NCI-H345 treated with DMSO at 0.1 percent for 48 hours (cell line): ENCODE results near the gene AHSG.

ENCODE experiments used
- DNase-seq: peaks from one replicate; lab custom pipeline; 2025; ENCODE audit not compliant: unreplicated experiment; lab: John Stamatoyannopoulos, UW

Gene AHSG

DNA sequence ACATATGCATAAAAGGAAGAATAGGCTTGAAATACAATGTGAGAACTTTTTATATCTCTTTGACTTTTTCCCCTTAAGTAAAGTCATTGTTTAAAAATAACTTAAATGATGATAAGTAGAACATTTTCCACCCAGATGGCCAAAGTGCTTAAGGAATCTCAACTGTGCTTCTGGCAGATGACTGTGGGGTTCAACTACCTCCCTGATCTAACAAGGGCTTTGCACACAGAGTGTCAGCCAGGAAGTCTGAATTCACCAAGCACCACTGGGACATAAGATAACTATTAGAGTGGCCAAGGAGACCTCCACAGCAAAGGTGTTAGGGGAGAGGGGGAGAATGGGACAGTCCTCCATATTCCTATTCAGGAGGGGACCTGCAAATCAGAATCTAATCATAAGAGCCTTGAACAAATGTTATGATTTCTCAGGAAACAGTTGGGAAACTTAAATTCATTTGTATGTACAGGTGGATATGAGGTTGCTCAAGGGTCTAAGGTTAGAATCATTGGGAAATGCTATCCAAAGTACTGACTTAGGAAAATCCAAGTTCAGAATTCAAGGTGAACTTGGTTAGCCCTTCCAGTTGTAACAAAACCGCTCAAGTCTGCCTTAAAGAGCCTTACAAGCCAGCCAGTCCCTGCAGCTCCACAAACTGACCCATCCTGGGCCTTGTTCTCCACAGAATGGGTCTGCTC lies 27.1 kb downstream of the AHSG start, which contains the start of gene FETUB:
Gene FETUB, plus strand, starts transcription at position 622 of the 695 bp plus-strand sequence. Its CDS starts 62 bp downstream, at position 684.
- no peak for DNase-seq

DNA sequence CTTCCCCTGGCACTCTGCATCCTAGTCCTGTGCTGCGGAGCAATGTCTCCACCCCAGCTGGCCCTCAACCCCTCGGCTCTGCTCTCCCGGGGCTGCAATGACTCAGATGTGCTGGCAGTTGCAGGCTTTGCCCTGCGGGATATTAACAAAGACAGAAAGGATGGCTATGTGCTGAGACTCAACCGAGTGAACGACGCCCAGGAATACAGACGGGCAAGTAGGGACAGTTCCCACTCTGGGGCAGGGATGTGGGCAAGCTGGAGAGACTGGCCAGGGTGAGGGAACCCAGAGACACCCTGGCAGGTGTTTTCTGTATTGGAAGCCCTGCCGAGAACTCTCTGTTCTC lies 27.6 kb downstream of the AHSG start:
- DNase-seq, result no peak

DNA sequence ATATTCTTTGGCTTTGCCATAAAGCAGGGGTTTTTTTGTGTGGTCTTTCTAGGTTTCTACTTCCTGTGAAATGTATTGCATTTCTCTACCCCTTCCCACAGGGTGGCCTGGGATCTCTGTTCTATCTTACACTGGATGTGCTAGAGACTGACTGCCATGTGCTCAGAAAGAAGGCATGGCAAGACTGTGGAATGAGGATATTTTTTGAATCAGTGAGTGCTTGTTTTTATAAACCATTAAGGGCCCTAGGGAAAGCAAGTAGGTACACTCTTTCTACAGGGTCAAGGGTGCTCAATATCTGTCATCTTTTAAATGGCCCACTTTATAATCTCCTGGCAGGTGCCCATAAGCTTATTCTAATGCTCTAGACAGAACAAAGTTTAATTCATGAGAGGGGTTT lies 28.1 kb downstream of the AHSG start:
- DNase-seq, result no peak

DNA sequence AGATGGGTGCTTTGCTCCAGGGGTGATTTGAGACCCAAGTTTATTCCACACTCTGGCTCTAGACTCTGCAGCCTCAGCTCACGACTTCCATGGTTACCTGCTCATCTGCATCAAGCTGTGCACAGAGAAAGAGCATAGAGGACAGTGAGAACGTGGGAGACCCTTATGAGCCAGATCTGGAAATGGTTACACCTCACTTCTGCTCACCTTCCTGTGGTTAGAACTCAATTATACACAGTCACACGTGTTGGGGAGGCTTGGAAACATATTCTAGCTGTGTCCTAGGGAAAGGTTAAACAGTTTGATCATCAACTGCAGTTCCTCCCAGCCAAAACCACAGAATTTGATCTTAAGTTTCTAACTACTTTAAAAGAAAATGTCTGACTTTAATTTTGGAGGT lies 29.2 kb downstream of the AHSG start:
- no peak for DNase-seq

DNA sequence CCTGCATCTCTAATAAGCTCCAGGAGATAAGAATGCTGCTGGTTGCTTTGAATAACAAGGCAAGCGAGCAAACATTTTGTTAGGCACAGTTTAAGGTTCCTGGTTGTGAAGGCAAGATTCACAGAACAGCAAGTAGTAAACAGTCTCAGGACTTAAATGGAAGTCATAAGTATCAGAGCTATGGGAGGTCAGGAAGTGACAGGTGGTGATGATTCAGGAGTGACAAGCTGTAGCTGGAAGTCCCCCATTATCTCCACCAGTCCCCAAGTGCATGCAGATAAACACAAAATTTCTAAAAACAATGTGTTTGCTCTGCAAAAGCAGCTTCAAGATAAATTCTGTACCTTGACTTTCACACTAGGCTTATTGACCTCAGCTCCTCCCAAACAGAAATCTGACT lies 30.6 kb downstream of the AHSG start:
- DNase-seq, result no peak

DNA sequence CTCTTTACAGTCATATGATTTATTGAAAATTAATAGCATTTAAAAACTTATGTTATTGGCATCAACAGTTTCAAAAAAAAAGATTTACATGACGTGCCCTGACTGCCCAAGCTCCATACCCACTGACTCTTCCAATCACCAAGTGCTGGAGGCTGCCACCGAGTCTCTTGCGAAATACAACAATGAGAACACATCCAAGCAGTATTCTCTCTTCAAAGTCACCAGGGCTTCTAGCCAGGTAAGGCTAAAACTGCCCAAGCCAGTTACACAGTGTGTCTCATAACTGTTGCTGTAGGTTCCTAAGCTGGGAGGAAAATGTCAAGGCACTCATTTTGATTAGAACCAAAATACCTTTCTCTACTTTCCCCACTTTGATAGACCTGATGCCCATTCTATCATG lies 31.8 kb downstream of the AHSG start:
- DNase-seq, result no peak

DNA sequence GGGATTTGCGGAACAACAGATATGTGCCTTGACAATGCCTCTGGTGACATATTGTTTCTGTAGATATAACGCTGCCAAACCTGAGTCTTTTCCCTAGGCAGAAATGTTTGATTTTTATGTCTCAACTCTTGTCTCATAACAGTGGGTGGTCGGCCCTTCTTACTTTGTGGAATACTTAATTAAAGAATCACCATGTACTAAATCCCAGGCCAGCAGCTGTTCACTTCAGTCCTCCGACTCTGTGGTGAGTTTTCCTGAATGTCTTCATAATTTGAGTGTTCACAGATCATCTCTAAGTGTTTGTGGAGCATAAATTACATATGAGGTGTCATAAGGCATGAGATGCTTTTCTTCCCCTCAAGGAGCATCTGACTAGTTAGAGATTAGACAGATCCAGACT lies 33.2 kb downstream of the AHSG start:
- DNase-seq, result no peak

DNA sequence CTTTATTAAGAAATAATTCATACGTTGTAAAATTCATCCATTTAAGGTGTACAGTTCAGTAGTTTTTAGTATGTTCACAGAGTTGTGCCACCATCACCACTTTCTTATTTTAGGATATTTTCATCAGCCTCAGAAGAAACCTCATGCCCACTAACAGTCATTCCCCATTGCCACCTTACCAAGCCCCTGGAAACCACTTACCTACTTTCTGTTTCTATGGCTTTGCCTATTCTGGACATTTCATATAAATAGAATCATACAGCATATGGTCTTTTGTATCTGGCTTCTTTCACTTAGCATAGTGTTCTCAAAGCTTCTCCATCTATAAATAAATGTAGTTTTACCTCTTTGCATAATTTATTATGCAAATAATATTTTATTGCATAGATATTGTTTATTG lies 34.0 kb downstream of the AHSG start:
- no peak for DNase-seq

DNA sequence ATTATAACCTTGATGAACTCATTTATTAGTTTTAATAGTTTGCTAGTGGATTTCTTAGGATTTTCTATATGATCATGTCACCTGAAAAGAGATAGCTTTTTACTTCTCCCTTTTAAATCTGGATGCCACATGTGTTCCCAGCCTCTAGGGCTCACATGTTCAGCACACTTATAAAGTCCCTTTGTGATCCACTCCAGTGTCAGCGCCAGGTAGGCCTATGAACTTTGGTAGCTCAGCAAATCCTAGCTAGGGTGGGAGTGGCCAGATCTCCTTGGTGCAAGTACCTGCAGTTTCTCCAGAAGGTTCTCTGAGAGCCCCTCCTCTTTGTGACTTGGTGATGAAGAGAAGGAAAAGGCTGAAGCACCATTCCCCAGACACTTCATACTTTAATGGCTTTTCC lies 36.0 kb downstream of the AHSG start:
- DNase-seq, result no peak

DNA sequence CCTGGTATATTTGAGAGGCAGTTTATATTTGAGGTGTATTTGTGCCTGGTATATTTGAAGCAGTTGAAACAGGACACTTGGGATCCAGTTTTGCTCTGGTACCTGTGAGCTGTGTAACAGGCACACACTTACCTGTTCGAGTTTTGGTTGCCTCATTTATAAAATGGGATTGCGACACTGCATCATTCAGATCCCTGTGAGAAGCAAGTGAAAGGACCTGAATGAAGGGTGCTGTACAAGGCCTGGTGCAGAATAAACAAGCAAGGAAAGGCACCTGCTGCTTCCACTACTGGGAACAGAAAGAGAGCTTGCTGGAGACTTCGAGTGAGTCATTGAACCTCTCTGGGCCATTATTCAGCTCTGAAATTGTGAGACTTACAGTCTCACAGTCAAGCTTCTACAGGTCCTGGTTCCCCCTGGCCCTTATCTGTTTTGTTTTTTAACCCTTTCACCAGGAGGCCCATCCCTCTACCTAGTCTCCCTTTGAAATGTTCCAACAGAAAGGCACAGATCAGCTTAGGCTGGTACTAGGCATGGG lies 38.9 kb downstream of the AHSG start:
- no peak for DNase-seq

DNA sequence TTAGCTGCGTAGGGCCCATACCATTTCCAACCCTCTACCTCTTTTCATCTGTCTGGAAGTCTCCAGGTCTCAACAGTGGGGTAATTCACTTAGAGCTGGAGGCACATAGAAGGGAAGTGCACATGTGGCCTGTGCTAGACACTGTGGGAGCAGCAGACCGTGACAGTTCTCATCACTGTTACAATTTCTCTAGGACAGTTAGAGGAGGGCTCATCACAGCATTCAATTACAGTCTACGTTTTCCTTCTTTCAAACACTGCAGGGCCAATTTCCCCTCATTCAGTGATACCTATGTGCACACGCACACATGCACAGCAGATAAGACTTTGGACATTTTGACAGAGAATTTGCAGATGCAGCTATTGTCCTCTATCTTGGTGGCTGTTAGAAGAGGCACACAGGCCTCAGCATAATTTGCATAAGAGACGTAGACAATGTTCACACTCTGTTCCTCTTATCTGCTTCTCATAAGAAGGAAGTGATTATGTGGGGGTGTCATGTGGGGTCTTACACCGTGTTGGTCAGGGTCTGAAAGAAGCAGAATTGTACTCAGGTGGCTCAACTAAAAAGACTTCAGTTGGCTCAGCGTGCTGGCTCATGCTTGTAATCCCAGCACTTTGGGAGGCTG lies 40.3 kb downstream of the AHSG start:
- DNase-seq, result peak; percentile 39

DNA sequence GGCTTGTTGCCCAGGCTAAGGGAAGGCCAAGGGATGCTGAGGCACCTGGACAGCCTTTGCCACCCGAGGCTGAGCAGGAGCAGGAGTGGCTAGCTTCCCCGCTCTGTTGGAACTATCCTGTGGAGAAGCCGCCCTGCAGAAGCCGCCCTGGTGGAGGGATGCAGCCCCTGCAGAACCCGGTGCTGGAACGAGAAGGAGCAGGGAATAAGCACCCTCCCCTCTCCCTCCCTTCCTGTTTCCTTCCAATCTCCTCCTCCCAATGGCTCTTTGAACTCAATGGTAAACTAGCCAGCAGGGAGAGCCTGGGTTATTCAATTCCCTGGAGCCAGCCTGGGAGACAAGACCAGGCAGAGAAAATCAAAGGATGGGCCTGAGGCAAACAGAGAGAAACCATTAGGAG lies 41.1 kb downstream of the AHSG start:
- DNase-seq, result no peak

DNA sequence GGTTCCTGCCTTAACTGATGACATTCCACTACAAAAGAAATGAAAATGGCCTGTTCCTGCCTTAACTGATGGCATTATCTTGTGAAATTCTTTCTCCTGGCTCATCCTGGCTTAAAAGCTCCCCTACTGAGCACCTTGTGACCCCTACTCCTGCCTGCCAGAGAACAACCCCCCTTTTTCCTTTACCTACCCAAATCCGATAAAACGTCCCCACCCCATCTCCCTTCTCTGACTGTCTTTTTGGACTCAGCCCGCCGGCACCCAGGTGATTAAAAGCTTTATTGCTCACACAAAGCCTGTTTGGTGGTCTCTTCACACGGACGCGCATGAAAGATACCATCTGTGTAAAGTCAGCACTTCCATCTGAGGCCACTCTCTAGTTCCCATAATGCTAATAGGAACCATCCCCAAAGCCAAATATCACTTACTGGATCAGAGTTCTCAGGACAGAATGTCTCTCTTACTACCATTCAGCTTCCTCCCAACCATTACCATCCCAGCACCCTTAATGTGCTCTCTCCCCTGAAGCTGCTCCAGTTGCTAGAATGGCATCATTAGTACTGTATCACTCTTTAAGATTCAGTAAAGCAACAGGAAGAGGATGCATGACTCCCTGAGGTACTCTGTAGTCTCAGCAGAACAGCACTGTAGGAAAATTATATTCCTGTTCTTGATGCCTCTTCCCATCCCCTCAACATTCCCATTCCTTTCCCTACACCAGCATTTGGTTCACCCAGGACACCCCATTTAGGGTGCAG lies 50.7 kb downstream of the AHSG start:
- no peak for DNase-seq

DNA sequence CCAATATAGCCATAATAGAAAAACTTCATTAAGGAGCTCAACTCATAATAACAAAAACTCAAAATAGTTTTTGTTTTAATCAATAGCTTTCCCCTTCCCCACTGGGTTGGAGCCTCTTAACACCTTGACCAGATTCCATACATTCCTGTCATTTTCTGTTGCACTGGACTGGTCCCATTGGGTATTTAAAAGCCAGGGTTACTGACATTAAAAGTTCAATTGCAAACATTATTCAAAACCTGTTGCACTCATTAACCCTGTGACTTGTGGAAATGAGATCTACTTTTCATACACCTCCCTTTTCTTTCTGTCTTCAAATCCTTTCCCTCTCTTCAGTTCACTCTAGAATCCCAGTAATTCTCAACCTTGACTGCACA lies 51.2 kb downstream of the AHSG start:
- no peak for DNase-seq

DNA sequence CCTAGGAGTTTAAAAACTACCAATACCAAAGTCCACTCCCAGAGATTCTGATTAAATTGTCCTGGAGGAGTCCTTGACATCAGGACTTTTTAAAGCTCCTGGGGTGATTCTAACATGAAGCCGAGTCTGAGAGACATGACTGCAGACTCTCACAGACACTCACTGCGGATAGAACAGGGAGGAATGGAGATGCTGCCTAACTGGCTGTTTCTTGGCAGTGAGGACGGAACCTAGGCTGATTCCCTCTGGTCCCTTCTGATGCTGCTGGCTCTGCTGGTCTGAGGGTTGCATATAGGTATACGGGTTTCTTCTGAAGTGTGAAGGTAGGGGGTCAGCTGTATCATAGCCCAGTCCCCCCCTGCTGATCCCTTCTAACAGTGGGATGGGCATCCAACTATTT lies 51.6 kb downstream of the AHSG start:
- no peak for DNase-seq

DNA sequence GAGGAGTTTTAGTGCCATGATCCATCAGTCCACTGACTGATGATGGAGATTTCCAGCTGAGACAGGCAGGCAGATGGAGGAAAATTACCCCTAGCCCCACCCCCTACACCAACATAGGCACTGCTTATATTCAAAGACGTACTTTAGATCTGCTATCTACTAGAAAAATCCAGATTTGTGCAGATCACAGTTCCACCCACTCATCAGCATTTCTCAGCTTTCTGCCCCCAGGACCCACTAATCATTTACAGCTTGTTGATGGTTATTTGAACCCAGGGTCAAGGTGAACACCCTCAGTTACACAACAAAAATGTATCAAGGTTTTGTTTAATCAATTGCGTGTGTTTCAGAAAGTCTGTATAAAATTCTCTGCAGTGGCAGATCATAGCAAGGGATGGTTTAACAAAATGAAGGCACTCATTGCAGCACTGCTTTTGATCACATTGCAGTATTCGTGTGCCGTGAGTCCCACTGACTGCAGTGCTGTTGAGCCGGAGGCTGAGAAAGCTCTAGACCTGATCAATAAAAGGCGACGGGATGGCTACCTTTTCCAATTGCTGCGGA lies 52.8 kb downstream of the AHSG start, which contains the start of gene HRG:
Gene HRG, plus strand, starts transcription at position 390 of the 564 bp plus-strand sequence. Its CDS starts 18 bp downstream, at position 408.
- no peak for DNase-seq

DNA sequence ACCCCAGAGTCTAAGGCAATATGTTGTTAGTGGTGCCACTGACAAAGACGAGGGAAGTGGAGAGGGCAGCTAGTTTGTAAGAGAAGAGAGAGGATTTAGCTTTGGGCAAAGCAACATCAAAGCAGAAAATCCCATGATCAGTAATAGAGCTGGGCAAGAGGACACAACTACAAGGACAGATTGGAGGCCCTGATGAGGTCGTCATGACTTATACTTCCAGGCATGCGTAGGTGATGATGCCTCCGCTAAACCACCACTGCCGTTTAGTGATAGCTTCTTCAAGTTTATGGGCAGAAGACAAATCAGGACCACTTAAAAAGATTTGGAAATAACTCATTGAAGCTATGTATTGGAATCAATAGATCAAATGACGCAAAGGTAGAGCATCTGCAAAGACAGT lies 55.6 kb downstream of the AHSG start:
- DNase-seq, result no peak

DNA sequence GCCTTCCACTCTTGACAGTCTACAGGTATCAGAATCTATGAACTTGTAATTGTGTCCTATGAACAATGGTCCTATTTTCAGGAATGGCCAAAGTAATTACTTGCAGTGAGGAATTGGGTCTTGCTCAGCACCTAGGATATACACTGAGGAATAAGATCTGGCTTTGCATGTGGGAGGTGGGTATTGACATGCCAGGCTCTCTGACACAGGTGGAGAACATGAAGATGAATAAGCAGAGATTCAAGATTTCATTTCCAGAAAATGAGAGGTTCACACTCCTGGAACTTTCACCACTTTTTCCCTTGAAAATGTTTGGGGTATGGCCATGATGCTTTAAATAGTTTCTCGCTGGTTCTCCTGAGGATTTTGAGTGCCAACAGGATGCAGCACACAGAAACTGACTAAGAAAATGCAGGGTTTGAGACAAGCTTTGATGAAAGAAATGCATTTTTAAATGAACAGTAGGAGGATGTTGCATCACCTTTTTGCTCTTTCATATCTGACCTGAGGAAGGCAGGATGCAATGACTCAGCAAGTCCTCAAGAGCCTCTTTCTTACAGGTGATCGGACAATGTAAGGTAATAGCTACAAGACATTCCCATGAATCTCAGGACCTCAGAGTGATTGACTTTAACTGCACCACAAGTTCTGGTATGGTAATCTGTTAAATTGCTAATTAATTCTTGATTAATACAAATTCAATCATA lies 56.7 kb downstream of the AHSG start:
- DNase-seq, result no peak

DNA sequence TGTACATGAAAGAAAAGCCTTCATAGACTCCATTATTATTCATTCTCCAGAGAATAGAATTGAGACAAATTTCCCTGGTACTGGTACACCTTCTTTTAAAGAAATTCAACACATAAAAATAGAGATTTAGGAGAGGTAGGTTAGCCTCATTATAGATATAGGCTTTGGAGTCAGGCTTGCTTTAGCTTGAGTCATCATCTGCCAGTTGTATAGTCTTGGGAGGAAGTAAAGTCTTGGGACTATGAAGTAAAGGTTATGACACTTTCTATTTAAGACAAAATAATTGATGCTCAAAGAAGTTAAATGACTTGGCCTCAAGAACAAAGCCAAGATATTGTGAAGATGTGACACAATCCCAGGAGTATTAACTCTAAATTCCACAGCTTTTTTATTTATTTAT lies 57.3 kb downstream of the AHSG start:
- DNase-seq, result no peak
